Esophagus muscularis mucosa (tissue), 3 donors: ENCODE data around the gene C19orf85.

Experiments used
- POLR2A ChIP-seq: fragments of 450-650 bp; IDR thresholded peaks from one replicate; pipeline ENCODE4 v1.6.1; 2017; ENCODE audit warnings: antibody characterized with exemption, moderate library complexity, mild to moderate bottlenecking, low read depth
- TF ChIP-seq, protein P1 (sequence below), 3 experiments: fragments of 200-600 bp in 2 of 3; fragments of 450-650 bp in 1 of 3; sonication (generic) in 2 of 3; IDR thresholded peaks; one replicate each; pipeline ENCODE4 v1.5.1; 2017 to 2019; ENCODE audit warnings: antibody characterized with exemption in 3 of 3, mild to moderate bottlenecking in 2 of 3, moderate library complexity in 1 of 3

GRCh38 chr19:55466241-55466614 lies 1.7 kb upstream of the C19orf85 start:
- no peak for TF ChIP-seq POLR2A
- TF ChIP-seq, protein P1, sequence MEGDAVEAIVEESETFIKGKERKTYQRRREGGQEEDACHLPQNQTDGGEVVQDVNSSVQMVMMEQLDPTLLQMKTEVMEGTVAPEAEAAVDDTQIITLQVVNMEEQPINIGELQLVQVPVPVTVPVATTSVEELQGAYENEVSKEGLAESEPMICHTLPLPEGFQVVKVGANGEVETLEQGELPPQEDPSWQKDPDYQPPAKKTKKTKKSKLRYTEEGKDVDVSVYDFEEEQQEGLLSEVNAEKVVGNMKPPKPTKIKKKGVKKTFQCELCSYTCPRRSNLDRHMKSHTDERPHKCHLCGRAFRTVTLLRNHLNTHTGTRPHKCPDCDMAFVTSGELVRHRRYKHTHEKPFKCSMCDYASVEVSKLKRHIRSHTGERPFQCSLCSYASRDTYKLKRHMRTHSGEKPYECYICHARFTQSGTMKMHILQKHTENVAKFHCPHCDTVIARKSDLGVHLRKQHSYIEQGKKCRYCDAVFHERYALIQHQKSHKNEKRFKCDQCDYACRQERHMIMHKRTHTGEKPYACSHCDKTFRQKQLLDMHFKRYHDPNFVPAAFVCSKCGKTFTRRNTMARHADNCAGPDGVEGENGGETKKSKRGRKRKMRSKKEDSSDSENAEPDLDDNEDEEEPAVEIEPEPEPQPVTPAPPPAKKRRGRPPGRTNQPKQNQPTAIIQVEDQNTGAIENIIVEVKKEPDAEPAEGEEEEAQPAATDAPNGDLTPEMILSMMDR (IDR thresholded peaks at IDR 0.05), result no peak
